ENCODE data around the gene AFG3L2.

The AFG3L2 gene

DNA sequence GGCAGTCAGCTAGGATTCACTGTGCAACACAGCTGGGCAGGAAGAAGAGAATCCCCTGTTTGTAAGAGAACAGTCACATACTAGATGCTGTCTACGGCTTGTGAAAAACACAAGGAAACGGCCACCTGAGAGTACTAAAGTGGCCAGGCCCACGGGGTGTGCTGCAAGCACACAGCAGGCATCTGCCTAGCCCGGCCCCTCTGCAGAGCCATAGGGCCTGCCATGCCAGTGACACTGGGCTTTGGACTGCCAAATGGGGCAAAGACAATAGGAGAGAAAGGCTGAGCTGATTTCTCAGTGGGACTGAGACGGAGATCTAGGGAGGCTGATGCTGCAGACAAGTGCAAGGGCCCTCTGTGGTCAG lies 58.7 kb downstream of the AFG3L2 start:
- DNase-seq, result no peak

DNA sequence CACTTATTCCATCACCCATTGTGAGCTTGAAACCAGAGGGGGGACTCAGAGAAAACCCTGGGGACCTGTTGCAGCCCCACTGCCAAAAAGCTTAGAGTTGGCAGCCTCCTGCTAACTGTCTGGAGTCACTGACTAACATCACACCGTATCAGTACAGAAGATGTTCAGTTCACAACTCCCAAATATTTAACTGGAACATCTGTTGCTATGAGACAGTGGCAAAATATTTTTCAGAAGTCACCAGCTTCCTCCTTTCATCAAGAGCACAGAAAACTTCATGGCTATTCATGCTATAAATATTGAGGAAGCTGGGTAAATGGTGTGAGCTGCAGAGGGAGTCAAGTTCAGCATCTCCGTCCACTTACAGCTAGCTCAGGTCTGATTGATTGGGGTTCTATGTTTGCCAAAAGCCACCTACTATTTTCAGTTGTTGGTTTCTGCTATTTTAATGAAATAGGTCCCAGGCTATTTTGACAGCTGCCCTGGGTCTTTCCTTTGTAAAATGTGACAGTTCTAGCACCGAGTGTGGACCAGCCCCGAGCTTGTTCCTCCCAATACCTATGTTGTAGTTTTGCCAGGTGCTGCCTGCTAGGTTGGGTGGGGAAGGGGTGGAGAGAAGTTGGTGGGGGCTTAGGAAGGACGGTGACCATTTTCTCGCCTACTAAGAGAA lies 59.2 kb downstream of the AFG3L2 start:
- DNase-seq, result no peak

DNA sequence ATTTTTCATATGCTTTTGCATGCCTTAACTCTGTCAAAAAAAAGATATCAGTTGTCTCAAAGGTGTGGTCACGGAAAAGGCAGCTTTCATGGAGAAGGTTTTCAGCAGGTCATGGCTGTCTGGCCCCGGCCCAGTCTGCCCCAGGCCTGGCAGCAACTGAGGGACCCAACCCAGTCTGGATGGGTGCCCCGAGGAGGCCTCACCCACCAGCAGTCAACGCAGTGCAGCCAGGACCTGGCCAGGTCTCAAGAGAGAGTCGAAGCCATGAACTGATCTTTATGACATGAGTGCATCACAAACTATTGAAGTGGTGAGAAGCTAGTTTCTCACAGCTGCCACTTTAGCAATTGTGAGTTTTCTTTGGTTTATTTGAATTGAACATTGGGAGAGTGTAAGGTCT lies 61.1 kb downstream of the AFG3L2 start:
- DNase-seq, result no peak

DNA sequence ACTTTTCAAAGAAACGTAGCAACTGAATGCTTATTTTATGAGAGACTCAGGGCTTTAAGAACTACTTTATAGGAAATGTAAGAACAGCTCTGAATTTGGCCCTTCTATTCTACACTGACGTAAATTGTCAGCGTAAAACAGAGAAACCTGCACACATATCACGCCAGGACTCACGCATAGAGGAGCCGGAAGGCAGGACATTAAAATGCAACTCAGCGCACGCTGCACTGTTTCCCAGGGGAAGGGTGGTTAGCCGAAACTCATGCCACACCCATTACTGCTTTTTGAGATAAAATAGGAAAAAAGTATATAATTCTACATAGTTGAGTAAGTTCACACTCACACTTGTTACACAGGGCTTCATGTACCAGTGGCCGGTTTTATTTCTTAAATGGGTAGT lies 61.5 kb downstream of the AFG3L2 start:
- DNase-seq, result no peak

DNA sequence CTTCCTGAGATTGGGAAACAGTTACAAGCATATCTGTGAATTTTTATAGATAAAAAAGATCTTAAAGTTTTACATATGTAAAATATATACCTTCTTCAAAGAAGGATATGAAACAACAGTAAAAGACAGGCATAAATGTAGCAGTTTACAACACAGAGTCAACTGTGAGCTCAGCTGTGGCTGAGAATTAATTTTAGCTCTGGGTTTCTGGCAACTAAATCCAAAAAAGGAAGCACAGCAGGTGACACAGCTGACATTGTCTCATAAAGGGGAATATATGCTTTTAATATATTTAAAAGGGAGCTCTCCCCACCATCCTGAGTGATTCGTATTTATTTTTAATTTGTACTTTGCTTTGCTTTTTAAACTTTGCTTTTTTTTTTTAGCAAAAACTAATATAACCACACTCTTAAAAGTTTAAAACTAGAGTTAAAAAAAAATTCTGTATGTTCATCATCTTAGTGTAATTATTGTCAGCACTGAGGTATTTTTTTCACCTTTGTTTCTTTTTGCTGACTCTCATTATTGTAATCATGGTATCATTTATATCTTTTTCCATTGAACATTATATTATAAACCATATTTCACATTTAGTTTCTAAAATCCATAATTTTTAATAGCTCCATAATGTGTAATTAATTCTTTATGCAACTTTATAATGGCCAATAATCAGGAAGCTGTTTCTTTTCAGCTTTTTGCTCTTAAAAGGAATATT lies 62.3 kb downstream of the AFG3L2 start:
- DNase-seq, result no peak

DNA sequence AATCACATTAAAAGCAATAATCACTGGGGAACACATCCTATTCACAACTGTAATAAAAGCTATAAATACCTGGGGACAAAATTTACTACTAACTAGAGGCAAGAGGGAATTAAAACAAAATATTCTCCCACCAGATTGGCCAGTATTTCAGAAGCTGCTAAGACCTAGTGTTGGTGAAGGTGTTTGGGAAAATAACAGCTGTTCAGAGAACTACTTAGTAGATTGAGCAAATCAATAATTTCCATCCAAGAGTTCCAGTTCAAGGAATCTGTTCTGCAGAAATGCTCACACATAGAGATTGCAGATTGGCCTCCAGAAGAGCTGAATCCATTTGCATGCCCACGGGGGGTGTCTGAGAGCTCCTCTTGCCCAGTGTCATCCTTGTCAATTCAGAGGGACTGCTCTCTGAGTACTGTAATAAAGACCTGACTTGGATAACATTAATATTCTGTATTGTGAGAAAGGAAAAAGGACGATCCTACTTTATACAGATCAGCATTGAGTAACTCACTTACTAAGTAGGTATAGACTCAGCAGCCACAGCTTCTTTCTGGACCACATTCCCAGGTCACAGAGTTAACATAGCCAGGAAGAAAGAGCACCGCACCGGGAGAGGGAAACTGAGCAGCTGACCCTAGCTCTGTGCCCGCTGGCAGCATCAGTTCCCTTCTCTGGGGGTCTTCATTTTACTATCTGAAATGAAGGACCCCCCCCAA lies 63.3 kb downstream of the AFG3L2 start:
- no peak for DNase-seq

DNA sequence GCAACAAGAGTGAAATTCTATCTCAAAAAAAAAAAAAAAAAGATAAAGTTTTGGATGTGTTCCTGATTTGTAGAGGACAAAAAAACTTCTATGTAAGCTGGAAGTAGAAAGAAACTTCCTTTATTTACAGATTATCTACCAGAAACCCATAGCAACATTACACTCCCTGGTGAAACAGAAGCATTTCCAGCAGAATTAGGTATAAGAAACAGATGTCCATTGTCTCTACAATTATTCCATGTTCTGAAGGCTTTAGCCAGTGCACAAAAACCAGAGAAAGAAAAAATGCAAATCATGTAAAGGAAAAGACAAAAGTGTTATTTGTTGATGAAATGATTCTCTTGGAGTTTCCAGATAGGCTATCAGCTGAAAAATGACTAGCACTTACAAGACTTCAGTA lies 64.1 kb downstream of the AFG3L2 start:
- DNase-seq, result no peak

DNA sequence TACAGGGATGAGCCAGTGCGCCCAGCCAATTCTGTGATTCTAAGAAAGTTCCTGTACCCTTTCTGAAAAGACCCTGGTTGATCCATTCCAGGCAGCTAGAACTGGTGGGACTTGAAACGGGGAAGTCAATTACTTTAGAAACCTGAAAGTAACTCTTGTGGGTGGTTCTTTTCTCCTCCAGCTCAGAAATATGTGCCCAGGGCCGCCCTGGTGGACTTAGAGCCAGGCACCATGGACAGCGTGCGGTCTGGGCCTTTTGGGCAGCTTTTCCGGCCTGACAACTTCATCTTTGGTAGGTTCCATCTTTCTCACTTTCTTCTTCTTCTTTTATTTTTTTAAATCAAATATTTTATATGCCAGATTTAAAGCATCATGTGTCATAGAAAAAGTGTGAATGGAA lies 66.3 kb downstream of the AFG3L2 start:
- DNase-seq, result no peak

DNA sequence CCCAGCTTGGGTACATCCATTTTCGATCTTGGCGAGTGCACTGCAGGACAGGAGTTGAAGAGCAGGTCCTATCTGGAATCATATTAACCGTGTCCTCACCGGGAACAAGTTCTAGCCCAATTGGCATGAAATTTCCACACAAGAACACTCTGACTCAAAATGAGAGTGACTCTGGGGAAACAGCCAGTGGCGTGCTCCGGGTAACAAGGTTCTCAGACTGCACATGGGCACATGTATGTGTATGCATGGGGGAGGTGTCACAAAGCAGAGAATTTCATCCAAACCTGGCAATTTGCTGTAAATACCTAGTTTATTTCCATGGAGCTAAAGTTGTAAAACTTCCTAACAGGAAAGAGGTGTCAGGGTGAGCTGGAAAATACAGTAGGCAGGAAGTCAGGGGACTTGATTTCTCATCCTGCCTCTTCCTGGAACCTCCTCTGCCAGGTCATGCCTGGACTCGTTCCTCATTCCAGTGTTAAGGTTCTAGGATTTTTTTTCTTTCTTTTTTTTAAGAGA lies 67.3 kb downstream of the AFG3L2 start:
- no peak for DNase-seq

DNA sequence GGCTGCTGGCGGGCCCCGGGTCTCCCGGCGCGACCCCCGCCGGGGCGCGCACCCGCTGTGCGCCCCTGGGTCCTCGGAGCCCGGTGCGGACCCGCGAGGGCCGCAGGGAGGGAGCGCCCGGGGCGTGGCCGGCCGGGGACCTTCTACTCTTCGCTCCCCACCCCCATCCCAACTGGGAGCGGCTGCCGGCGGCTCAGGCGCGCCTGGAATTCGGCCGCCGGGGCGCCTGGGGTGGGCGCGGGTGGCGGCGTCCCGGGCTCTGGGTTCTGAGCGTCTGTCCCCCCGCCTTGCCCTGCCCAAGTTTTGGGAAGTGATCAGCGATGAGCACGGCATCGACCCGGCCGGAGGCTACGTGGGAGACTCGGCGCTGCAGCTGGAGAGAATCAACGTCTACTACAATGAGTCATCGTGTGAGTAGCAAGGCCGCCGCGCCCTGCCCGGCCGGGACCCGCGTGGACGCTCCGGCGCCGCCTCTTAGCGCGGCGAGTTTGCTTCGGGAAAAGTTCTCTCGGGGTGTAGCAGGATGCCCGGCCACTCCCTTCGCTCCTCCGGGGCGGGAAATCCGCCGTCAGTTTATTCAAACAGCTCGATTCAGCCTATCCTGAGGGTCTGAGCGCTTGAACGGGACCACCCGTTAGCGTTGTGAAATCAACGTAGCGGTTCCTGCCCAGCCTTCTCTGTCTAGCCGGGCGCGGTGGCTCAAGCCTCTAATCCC lies 68.5 kb downstream of the AFG3L2 start:
- no peak for DNase-seq

DNA sequence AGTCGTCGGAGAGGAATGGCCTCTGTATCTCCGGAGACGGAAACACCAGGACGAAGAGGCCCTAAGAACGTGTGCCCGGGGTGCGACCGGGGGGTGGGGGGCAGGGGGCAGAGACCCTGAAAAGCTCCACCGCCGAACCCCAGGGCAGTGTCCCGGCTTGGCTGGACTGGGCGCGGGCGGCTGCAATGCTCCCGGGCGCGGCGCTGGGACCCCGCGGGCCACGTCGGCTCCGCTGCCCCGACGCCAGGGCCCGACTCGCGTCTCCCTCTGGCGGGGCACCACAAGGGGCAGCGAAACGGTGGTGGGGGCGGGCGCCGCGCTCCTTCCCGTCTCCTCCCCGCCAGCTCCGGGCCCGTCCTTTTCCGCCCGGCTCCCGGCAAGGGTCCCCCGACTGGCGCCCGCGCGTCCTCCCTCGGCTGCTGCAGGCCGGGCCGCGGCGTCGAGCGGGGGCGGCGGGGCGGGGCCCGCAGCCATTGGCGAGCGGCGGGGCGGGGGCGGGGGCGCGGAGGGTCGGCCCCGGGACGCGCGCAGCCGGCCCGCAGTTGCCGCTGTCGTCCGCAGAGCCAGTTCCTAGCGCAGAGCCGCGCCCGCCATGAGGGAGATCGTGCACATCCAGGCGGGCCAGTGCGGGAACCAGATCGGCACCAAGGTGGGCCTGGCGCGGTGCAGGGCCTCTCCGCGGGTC lies 69.2 kb downstream of the AFG3L2 start, which contains the start of gene TUBB6:
Gene TUBB6 (plus strand): TSS at position 541 of the 685 bp plus-strand sequence. CDS start 52 bp downstream, at position 593.
- no peak for DNase-seq

DNA sequence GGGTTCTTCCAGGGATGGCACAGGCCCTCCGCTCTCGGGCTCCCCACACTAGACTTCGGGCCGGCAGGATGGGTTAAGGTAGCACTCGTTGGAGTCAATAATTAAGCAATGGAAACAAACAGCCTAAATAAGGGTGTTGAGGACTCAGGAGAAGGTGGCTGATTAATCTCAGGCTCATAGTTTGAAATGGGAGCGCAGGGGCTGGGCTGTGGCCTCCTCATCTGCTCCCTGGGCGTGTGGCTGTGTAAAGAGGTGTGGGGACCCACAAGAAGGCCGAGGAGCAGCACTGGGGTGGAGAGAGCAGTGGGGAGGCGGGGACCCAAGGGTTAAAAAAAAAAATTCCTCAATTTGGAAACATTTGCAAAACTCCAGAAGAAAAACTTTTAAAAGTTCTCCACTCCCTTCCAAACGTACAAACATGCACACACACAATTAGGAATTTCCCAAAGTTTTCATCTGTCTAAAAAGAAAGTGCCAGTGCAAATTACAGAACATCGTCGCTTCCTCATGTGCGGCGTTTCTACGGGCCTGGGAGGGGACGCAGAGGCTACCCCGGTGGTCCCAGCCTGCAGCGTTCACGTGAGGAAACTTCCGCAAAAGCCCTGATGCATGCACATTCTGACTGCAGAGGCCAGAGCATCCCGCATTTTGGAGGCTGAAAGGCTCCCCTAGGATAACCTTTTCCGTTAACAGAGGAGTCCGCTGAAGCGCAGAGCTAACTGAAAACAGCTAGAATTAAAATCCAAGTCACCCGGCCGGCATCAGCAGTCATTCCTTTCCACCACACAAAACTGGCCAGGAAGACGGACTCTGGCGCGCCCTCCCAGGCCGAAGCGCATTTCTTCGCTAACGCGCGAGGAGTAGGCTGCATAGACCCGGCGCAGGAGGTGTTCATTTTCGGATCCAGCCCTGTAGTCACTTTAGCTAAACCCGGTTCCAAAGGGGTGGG lies 70.0 kb downstream of the AFG3L2 start:
- DNase-seq, result no peak

DNA sequence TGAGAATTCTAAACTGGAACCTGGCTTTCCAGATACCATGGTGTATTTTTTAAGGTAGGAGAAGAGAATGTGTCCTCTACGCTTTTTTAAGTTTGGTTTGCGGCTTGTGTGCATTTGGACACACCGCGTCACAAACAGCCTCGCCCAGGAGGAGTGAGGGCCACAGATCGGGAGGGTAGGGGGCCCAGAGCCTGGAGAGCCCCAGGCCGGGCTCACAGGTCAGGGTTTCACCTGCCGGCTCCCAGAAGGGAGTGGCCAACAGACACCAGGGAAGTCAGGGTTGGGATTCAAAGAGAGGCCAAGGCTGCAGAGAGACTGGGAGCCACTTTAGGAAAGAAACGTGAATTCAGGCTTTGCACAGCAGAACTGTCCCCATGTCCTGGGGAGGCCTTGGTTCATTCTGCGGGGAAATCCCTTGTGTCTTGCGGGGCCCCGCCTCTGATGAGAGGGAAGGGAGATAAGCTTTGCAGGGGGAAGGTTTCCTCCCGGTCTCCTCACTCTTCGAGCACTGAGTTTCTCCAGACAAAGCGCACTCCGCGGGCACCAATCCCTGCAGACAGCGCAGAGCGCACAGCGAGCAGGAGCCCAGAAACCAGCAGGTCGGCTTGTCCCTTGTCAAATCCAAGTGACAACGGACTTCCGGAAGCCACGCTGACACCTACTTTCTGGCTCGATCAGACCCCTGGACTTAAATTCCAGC lies 70.9 kb downstream of the AFG3L2 start:
- DNase-seq, result no peak

DNA sequence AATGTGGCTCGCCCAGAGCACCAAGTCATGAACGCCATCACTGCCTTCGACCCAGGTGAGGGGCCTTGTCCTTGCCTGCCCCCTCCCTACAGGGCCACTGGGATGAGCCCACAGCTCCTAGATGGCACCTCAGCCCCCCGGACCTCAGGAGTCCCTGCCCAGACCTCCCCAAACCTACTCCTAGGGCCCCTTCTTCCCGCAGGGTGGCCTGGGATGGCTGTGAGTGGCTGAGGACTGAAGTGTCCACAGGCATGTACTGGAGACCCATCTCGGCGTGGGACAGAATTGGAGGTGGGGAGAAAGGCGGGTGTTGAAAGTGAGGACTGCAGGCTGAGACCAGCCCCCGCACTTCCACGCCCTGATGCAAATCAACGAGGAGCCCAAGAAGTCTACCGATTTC lies 71.8 kb downstream of the AFG3L2 start:
- no peak for DNase-seq

DNA sequence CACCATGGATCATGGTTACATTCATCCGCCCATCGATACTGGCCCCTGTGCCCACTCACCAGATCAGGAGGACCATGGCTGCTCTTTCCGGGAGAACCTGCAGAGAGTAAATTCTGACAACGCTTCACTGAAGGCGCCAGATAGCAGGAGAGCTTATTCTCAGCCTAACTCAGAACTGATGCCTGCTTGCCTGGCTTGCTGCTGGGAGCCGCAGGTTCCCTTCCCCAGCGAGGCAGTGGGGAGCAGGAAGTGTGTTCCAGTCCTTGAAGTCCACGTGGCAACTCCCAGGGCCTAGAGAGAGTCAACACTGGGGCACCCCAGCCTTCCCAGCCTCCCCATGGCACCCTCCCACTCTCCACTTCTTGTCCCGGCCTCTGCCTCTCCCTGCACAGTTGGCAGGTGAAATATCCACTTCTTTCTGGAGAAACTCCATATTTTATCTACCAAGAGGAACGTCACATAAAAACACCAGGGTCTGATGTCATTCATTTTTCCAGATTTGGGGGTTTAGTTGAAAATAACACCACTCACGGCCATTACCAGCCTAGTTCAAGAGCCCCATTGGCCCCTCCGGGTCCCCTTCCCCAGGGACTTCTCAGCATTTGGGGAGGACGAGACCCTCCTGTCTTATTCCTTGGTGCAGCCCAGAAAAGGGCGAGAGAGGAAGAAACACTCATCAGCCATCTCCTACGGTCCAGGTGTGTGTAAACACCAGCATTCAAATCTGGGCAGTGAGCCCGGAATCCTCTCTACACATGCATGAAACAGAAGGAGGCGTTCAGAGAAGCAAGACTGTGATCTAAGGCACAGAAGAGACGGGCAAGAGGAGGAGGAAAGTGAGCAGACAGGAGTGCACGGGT lies 72.4 kb downstream of the AFG3L2 start:
- no peak for DNase-seq

DNA sequence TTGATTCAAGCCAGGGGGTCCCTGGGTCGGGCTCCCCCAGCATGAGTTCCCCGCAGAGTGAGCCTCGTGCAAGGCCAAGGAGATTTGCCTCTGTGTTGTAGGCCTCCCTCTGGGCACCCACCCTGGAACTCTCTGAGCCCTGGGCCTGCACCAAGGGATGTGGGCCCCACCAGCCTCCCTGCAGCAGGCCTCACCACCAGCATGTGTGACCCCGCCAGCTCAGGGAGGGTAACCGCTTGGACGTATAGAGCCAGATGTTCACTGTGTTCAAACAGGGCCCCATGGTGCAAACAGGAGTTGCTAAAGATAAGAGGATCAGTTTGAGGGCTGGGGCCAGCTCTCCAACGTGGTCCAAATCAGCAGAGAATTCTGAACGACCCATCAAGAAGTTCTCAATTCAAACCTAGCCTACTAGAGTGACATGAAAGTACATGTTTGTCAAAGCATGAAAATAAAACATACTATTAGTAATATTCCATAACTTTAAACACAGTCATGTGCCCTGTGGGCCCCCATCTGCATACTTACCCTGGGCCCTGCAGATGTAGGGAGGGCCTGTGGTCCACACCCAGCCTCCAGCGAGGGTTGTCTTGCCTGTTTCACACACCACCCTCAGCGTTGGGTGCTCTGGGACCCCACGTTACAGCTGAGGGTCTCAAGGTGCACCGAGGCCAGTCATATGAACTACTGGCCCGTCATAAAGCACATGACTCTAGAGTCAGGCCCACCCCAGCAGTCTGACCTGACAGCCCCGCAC lies 74.5 kb downstream of the AFG3L2 start:
- DNase-seq, result no peak

DNA sequence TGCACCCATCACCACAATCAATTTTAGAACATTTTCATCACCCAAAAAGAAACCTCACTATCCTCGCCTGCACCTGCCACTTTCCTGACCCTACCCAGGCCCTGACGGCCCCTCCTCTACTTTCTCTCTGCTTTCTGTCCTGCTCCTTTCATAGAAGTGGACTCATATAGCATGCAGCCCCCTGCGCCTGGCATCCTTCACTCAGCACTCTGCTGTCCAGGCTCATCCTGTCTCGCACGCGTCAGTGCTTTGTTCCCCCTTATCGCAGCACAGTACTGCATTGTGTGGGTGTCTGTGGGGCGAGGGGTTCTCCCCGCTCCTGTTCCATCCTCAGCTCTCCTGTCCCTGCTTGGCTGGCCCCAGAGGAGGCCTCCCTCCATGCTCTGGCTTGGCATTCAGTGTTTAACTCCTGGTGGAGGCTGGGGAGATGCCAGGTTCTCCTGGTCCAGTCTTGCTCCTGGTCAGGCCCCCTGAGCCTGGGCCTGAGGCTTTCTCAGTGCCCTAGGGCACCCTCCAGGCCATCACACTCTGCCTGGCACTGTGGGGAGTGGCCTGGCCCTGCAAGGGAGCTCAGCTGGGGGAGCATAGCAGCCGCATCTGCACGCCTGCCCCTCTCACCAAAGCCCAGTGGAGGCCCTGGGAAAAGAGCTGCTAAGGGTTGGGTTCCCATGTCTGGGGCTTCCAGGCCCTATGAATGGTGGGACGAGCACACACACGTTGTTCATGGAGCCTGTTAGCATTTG lies 75.6 kb downstream of the AFG3L2 start:
- DNase-seq, result no peak

DNA sequence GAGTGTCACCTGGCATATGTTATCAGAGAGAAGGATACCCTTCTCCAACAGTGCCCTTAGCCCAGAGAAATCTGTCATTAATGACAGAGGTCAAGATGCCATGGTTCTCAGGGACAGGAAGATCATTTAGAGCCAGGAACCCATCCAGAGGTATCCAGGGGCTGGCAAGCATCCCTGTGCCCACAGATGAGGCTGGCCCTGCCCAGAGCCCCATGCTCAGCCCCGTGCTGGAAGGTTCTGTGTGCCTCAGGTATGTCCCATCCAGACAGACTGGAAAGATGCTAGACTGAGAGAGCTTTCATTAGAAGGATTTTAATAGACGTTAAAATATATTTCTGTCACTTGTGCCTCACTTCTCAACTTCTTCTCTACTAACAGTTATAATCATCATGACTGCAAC lies 77.2 kb downstream of the AFG3L2 start:
- no peak for DNase-seq
